Stimulated activated CD4-positive, alpha-beta T cell treated with anti-CD3 and anti-CD28 coated beads, Interleukin-1b, Interleukin-23, amount 100 ng/mL, for 1 hour (primary cell): Measurements from ENCODE around the gene MAST3.
A peak's percentile ranks its signal among the peaks of the same experiment; 100 is the strongest.

ENCODE experiments used
- DNase-seq, 2 donors: peaks; one replicate each; pipeline ENCODE4 v3.0.0-alpha.2; 2020; ENCODE audit warnings: low read depth in 2 of 2

Gene MAST3

GRCh38 chr19:18159810-18160209 lies 62.2 kb downstream of the MAST3 start:
- no peak for DNase-seq

- DNase-seq = no peak
Observed at GRCh38 chr19:18160493-18160970, 63.0 kb downstream of the MAST3 start.

- peak; percentile 71 for DNase-seq
Observed at GRCh38 chr19:18160971-18161635, 63.5 kb downstream of the MAST3 start.

- DNase-seq = no peak
Observed at GRCh38 chr19:18161636-18162002, 64.0 kb downstream of the MAST3 start.

- DNase-seq = no peak
Observed at GRCh38 chr19:18164072-18164471, 66.5 kb downstream of the MAST3 start.

- DNase-seq = no peak
Observed at GRCh38 chr19:18165794-18166544, 68.4 kb downstream of the MAST3 start.

GRCh38 chr19:18167011-18167410 lies 69.4 kb downstream of the MAST3 start:
- no peak for DNase-seq

GRCh38 chr19:18167975-18168645 lies 70.5 kb downstream of the MAST3 start:
- DNase-seq = peak; percentile 27 to 32

- DNase-seq = no peak
Observed at GRCh38 chr19:18168673-18169381, 71.2 kb downstream of the MAST3 start.

GRCh38 chr19:18170714-18171255 lies 73.2 kb downstream of the MAST3 start:
- no peak for DNase-seq

GRCh38 chr19:18171605-18172327 lies 74.2 kb downstream of the MAST3 start:
- DNase-seq = no peak

GRCh38 chr19:18172331-18173053 lies 74.9 kb downstream of the MAST3 start:
- DNase-seq = no peak

- DNase-seq = no peak
Observed at GRCh38 chr19:18173054-18173571, 75.5 kb downstream of the MAST3 start.

- DNase-seq = peak in 1 of 2 donors; percentile 11
Observed at GRCh38 chr19:18173572-18174288, 76.2 kb downstream of the MAST3 start, which contains the start of gene IFI30. Gene IFI30 (plus strand): TSS chr19:18173813. CDS start chr19:18173842, 29 bp downstream.

GRCh38 chr19:18174983-18175382 lies 77.4 kb downstream of the MAST3 start:
- no peak for DNase-seq

- DNase-seq = no peak
Observed at GRCh38 chr19:18176367-18177310, 79.1 kb downstream of the MAST3 start.

- DNase-seq = no peak
Observed at GRCh38 chr19:18179957-18180356, 82.4 kb downstream of the MAST3 start.

- no peak for DNase-seq
Observed at GRCh38 chr19:18183529-18183928, 86.0 kb downstream of the MAST3 start.
